Measurements from ENCODE around the gene NTNG1. TPM values are rescaled to one million over a fixed set of nuclear protein-coding genes. Genes with fewer than 3 reads are reported as not detected.

Gene NTNG1
- total RNA-seq, 1 experiment from 2014 or later: 2.3 TPM

DNA sequence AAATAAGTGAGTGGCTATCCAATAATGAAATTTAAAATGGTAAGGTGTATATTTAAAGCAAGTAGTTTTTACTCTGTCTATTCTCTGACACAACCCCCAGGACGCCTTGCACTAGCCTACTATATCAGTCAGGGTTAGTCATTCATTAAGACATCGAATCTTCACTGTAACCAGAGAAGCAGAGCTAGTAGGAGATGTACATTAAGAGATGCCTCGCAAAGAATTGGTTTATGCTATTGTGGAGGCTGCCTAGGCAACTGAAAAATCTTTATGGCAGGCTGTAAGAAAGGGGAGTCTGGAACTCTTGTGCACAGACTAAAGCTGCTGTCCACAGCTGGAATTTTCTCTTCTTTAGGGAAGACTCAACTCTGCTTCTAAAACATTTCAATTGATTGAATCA is 28.8 kb downstream of the NTNG1 start:
- ATAC-seq: no peak
- Mint-ChIP-seq H3K36me3 (peaks cover 5% of the 10 kb centered on the region), H3K4me3 (no peak overlapping the region), H3K4me1 (peaks cover 18% of the 10 kb centered on the region), H3K27ac (no peak overlapping the region), H3K27me3 (ENCODE audit: low read depth) (no peaks in the 10 kb centered on the region), H3K9me3 (peaks cover 5% of the 10 kb centered on the region)
- ChIA-PET POLR2A (no interaction called here), CTCF (interaction anchor here (0.9 kb wide), 1 partner anchor 360 kb away, joined by 4 read pairs; no protein-coding TSS in a partner anchor)
- TF ChIP-seq, protein P1, sequence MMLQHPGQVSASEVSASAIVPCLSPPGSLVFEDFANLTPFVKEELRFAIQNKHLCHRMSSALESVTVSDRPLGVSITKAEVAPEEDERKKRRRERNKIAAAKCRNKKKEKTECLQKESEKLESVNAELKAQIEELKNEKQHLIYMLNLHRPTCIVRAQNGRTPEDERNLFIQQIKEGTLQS (CRISPR knock-in tag; conservative IDR thresholded peaks at IDR 0.05): no peak
- TF ChIP-seq ZNF423 (CRISPR knock-in tag; IDR thresholded peaks at IDR 0.05): no peak
- DNase-seq (ENCODE audit: low spot score): no peak

DNA sequence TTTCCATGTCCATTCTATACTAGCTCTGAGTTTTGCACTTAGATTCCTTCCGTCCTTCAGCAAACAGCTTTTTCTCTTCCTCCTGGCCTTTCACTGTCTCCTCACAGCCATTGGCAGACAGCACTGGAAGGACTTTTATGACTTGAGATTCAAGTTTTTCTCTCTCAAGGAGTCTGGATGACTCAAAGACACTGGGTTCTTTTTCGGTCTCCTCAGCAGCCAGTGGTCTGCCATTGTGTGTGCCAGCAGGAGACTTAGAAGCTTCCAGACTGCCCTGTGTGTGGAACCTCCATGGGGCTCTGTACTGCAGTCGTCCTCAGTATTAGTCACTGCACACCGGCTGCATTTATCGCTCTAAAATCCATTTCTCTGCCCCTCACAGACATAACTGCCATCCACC is 30.5 kb downstream of the NTNG1 start:
- POLR2A ChIA-PET: no interaction called here
- Mint-ChIP-seq H3K27me3 (ENCODE audit: low read depth) (no peaks in the 10 kb centered on the region), H3K4me3 (no peak overlapping the region), H3K4me1 (peaks cover 31% of the 10 kb centered on the region), H3K36me3 (no peaks in the 10 kb centered on the region), H3K9me3 (no peaks in the 10 kb centered on the region; the same call in 1 of the 2 replicates), H3K27ac (peak overlapping the region; percentile 72)
- ATAC-seq (peak; percentile 80), DNase-seq (ENCODE audit: low spot score) (no peak)
- CTCF ChIA-PET: no interaction called here
- TF ChIP-seq, protein P2, sequence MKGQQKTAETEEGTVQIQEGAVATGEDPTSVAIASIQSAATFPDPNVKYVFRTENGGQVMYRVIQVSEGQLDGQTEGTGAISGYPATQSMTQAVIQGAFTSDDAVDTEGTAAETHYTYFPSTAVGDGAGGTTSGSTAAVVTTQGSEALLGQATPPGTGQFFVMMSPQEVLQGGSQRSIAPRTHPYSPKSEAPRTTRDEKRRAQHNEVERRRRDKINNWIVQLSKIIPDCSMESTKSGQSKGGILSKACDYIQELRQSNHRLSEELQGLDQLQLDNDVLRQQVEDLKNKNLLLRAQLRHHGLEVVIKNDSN (CRISPR knock-in tag; IDR thresholded peaks at IDR 0.05): no peak
- TF ChIP-seq RELA (CRISPR knock-in tag; IDR thresholded peaks at IDR 0.05; ENCODE audit: borderline replicate concordance): no peak
- no peak for TF ChIP-seq NFYB (CRISPR knock-in tag; conservative IDR thresholded peaks at IDR 0.05; ENCODE audit: low read depth)
- no peak for TF ChIP-seq CBFB (CRISPR knock-in tag; IDR thresholded peaks at IDR 0.05; ENCODE audit: low read depth)
- TF ChIP-seq, protein P3, sequence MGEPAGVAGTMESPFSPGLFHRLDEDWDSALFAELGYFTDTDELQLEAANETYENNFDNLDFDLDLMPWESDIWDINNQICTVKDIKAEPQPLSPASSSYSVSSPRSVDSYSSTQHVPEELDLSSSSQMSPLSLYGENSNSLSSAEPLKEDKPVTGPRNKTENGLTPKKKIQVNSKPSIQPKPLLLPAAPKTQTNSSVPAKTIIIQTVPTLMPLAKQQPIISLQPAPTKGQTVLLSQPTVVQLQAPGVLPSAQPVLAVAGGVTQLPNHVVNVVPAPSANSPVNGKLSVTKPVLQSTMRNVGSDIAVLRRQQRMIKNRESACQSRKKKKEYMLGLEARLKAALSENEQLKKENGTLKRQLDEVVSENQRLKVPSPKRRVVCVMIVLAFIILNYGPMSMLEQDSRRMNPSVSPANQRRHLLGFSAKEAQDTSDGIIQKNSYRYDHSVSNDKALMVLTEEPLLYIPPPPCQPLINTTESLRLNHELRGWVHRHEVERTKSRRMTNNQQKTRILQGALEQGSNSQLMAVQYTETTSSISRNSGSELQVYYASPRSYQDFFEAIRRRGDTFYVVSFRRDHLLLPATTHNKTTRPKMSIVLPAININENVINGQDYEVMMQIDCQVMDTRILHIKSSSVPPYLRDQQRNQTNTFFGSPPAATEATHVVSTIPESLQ (CRISPR knock-in tag; IDR thresholded peaks at IDR 0.05): no peak
- TF ChIP-seq, protein P4, sequence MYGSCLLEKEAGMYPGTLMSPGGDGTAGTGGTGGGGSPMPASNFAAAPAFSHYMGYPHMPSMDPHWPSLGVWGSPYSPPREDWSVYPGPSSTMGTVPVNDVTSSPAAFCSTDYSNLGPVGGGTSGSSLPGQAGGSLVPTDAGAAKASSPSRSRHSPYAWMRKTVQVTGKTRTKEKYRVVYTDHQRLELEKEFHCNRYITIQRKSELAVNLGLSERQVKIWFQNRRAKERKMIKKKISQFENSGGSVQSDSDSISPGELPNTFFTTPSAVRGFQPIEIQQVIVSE (CRISPR knock-in tag; IDR thresholded peaks at IDR 0.05; ENCODE audit: borderline replicate concordance): no peak
- TF ChIP-seq, protein P5, sequence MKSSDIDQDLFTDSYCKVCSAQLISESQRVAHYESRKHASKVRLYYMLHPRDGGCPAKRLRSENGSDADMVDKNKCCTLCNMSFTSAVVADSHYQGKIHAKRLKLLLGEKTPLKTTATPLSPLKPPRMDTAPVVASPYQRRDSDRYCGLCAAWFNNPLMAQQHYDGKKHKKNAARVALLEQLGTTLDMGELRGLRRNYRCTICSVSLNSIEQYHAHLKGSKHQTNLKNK (CRISPR knock-in tag; IDR thresholded peaks at IDR 0.05): no peak
- TF ChIP-seq, protein P6, sequence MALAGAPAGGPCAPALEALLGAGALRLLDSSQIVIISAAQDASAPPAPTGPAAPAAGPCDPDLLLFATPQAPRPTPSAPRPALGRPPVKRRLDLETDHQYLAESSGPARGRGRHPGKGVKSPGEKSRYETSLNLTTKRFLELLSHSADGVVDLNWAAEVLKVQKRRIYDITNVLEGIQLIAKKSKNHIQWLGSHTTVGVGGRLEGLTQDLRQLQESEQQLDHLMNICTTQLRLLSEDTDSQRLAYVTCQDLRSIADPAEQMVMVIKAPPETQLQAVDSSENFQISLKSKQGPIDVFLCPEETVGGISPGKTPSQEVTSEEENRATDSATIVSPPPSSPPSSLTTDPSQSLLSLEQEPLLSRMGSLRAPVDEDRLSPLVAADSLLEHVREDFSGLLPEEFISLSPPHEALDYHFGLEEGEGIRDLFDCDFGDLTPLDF (CRISPR knock-in tag; IDR thresholded peaks at IDR 0.05): no peak
- no peak for TF ChIP-seq JAZF1 (CRISPR knock-in tag; IDR thresholded peaks at IDR 0.05)
- TF ChIP-seq CREM (CRISPR knock-in tag; IDR thresholded peaks at IDR 0.05): no peak

GRCh38 chr1:107172450-107173170 is 31.8 kb downstream of the NTNG1 start:
- TF ChIP-seq ZNF138 (CRISPR knock-in tag; conservative IDR thresholded peaks at IDR 0.05) (no peak), ZNF232 (CRISPR knock-in tag; IDR thresholded peaks at IDR 0.05) (no peak), MYBL2 (CRISPR knock-in tag; IDR thresholded peaks at IDR 0.05) (no peak)
- TF ChIP-seq, protein P6 (CRISPR knock-in tag; IDR thresholded peaks at IDR 0.05): no peak
- Mint-ChIP-seq H3K36me3 (no peaks in the 10 kb centered on the region), H3K4me3 (no peak overlapping the region), H3K4me1 (peaks cover 38% of the 10 kb centered on the region), H3K9me3 (no peaks in the 10 kb centered on the region; the same call in 1 of the 2 replicates), H3K27me3 (ENCODE audit: low read depth) (no peaks in the 10 kb centered on the region), H3K27ac (no peak overlapping the region)
- DNase-seq (ENCODE audit: low spot score) (no peak), ATAC-seq (no peak)
- CTCF ChIA-PET: no interaction called here
- POLR2A ChIA-PET: no interaction called here

All from WTC11 (cell line).